Trophoblast cell (in vitro differentiated cells and primary cell): ENCODE data around the gene TEX2.
A peak's percentile ranks its signal among the peaks of the same experiment; 100 is the strongest.

Experiments used
- DNase-seq, 2 donors: peaks; one replicate each; pipeline ENCODE4 v3.0.0-alpha.2; 2016
- H2AFZ ChIP-seq: 2 replicates; pipeline ENCODE4 v1.6.1; 2013; ENCODE audit warnings: low read length, moderate library complexity, mild to moderate bottlenecking; ENCODE audit not compliant: insufficient read depth, poor library complexity
- H2AK5ac ChIP-seq: 2 replicates; pipeline ENCODE4 v1.6.1; 2013; ENCODE audit warnings: mild to moderate bottlenecking, low read length
- H2BK120ac ChIP-seq: 2 replicates; pipeline ENCODE4 v1.6.1; 2013; ENCODE audit warnings: low read length, mild to moderate bottlenecking, moderate library complexity; ENCODE audit not compliant: insufficient read depth, poor library complexity
- H2BK12ac ChIP-seq: 2 replicates; pipeline ENCODE4 v1.6.1; 2013; ENCODE audit warnings: mild to moderate bottlenecking, low read length, moderate library complexity
- H2BK5ac ChIP-seq: 2 replicates; pipeline ENCODE4 v1.6.1; 2013; ENCODE audit warnings: low read length, low read depth, moderate library complexity, mild to moderate bottlenecking; ENCODE audit not compliant: poor library complexity
- H3K14ac ChIP-seq: 2 replicates; pipeline ENCODE4 v1.6.1; 2013; ENCODE audit warnings: mild to moderate bottlenecking, low read length
- H3K18ac ChIP-seq: 2 replicates; pipeline ENCODE4 v1.6.1; 2013; ENCODE audit warnings: mild to moderate bottlenecking, low read length
- H3K23ac ChIP-seq: 2 replicates; pipeline ENCODE4 v1.6.1; 2013; ENCODE audit warnings: low read length
- H3K27ac ChIP-seq: 2 replicates; pipeline ENCODE4 v1.5.1; 2013; ENCODE audit warnings: low read depth, mild to moderate bottlenecking, inconsistent platforms, low read length, moderate library complexity
- H3K27me3 ChIP-seq: 2 replicates; pipeline ENCODE4 v1.6.1; 2013; ENCODE audit warnings: inconsistent platforms, mild to moderate bottlenecking, low read length, moderate library complexity; ENCODE audit not compliant: insufficient read depth
- H3K36me3 ChIP-seq, 2 experiments: 1 replicate in 1 of 2; 2 replicates in 1 of 2; pipeline ENCODE4 v1.6.1; 2013; ENCODE audit warnings: low read length in 2 of 2, mild to moderate bottlenecking in 2 of 2, moderate library complexity in 1 of 2; ENCODE audit not compliant: insufficient read depth in 2 of 2, control insufficient read depth in 1 of 2
- H3K4ac ChIP-seq: 2 replicates; pipeline ENCODE4 v1.6.1; 2013; ENCODE audit warnings: low read depth, mild to moderate bottlenecking, low read length, moderate library complexity
- H3K4me1 ChIP-seq, 2 experiments: 1 replicate in 1 of 2; 2 replicates in 1 of 2; pipeline ENCODE4 v1.6.1; 2013; ENCODE audit warnings: low read length in 2 of 2, mild to moderate bottlenecking in 2 of 2, moderate library complexity in 1 of 2; ENCODE audit not compliant: insufficient read depth in 2 of 2, control insufficient read depth in 1 of 2
- H3K4me2 ChIP-seq: 2 replicates; pipeline ENCODE4 v1.6.1; 2013; ENCODE audit warnings: inconsistent platforms, mild to moderate bottlenecking, low read length, moderate library complexity
- H3K4me3 ChIP-seq: 2 replicates; pipeline ENCODE4 v1.5.1; 2013; ENCODE audit warnings: mild to moderate bottlenecking, low read depth, low read length, inconsistent platforms
- H3K79me1 ChIP-seq: one replicate; pipeline ENCODE4 v1.6.1; 2013; ENCODE audit warnings: low read length
- H3K79me2 ChIP-seq: 2 replicates; pipeline ENCODE4 v1.6.1; 2013; ENCODE audit warnings: low read length, mild to moderate bottlenecking; ENCODE audit not compliant: control insufficient read depth, insufficient read depth, poor library complexity
- H3K9ac ChIP-seq: 2 replicates; pipeline ENCODE4 v1.6.1; 2013; ENCODE audit warnings: mild to moderate bottlenecking, low read length
- H3K9me3 ChIP-seq: 2 replicates; pipeline ENCODE4 v1.6.1; 2013; ENCODE audit warnings: low read depth, mild to moderate bottlenecking, control low read depth, inconsistent platforms, low read length; ENCODE audit not compliant: insufficient read depth
- H4K12ac ChIP-seq: 2 replicates; pipeline ENCODE4 v1.6.1; 2013; ENCODE audit warnings: low read depth, mild to moderate bottlenecking, low read length, moderate library complexity
- H4K8ac ChIP-seq: 2 replicates; pipeline ENCODE4 v1.6.1; 2013; ENCODE audit warnings: low read depth, mild to moderate bottlenecking, low read length, moderate library complexity
- H4K91ac ChIP-seq: one replicate; pipeline ENCODE4 v1.6.1; 2013; ENCODE audit warnings: low read depth, mild to moderate bottlenecking, low read length, moderate library complexity
- WGBS: extraction: QIAGEN DNeasy Blood & Tissue Kit; methylation state at CpG from one replicate; pipeline ENCODE4 v1.1.7; 2013; ENCODE audit warnings: missing lambda C conversion rate; ENCODE audit not compliant: insufficient read length, insufficient coverage; ENCODE audit errors: extremely low coverage; 5-methylcytosine and 5-hydroxymethylcytosine counted together

Gene TEX2

GRCh38 chr17:64306850-64307463 lies 43.9 kb upstream of the TEX2 start:
- Histone ChIP-seq H3K4me3 (no peak overlapping the region), H2BK12ac (no peak overlapping the region), H3K18ac (no peak overlapping the region), H3K4me2 (no peak overlapping the region), H2BK120ac (no peak overlapping the region), H2AK5ac (no peak overlapping the region), H4K91ac (no peak overlapping the region), H3K79me2 (no peaks in the 10 kb centered on the region), H2AFZ (no peak overlapping the region), H3K4ac (no peak overlapping the region), H3K36me3 (no peaks in the 10 kb centered on the region), H3K14ac (no peak overlapping the region), H4K12ac (no peak overlapping the region), H2BK5ac (no peak overlapping the region), H3K23ac (no peak overlapping the region), H3K27me3 (no peaks in the 10 kb centered on the region), H4K8ac (no peak overlapping the region), H3K4me1 (peaks cover 0 to 8% of the 10 kb centered on the region in 2 experiments), H3K79me1 (peaks cover 5% of the 10 kb centered on the region), H3K9ac (no peak overlapping the region), H3K27ac (no peak overlapping the region), H3K9me3 (no peaks in the 10 kb centered on the region)
- peak; percentile 69 to 91 for DNase-seq
- no CpG with 5 or more reads among the region's 11 CpGs for WGBS

- Histone ChIP-seq H3K79me2 (no peaks in the 10 kb centered on the region), H2BK120ac (no peak overlapping the region), H4K8ac (no peak overlapping the region), H3K23ac (no peak overlapping the region), H2AK5ac (no peak overlapping the region), H2AFZ (no peak overlapping the region), H3K27me3 (no peaks in the 10 kb centered on the region), H2BK12ac (no peak overlapping the region), H3K79me1 (peaks cover 8% of the 10 kb centered on the region), H4K91ac (no peak overlapping the region), H3K14ac (no peak overlapping the region), H3K4me1 (peaks cover 3 to 12% of the 10 kb centered on the region in 2 experiments), H3K4me3 (no peak overlapping the region), H4K12ac (no peak overlapping the region), H3K4ac (no peak overlapping the region), H3K4me2 (no peak overlapping the region), H3K9me3 (no peaks in the 10 kb centered on the region), H2BK5ac (no peak overlapping the region), H3K9ac (no peak overlapping the region), H3K27ac (no peak overlapping the region), H3K36me3 (no peaks in the 10 kb centered on the region), H3K18ac (no peak overlapping the region)
- DNase-seq: no peak
- WGBS: no CpG with 5 or more reads among the region's 2 CpGs
Observed at GRCh38 chr17:64304551-64304950, 41.5 kb upstream of the TEX2 start.

GRCh38 chr17:64300699-64300965 lies 37.6 kb upstream of the TEX2 start:
- Histone ChIP-seq H3K4ac (no peak overlapping the region), H3K4me2 (no peak overlapping the region), H3K36me3 (no peaks in the 10 kb centered on the region), H2BK12ac (peak overlapping the region; percentile 55), H2BK120ac (no peak overlapping the region), H2BK5ac (no peak overlapping the region), H3K18ac (no peak overlapping the region), H3K4me1 (peaks cover 7 to 17% of the 10 kb centered on the region in 2 experiments), H2AFZ (no peak overlapping the region), H2AK5ac (no peak overlapping the region), H3K4me3 (no peak overlapping the region), H4K12ac (no peak overlapping the region), H3K23ac (no peak overlapping the region), H4K8ac (no peak overlapping the region), H3K9me3 (no peaks in the 10 kb centered on the region), H4K91ac (no peak overlapping the region), H3K14ac (no peak overlapping the region), H3K27me3 (no peaks in the 10 kb centered on the region), H3K79me1 (peaks cover 10% of the 10 kb centered on the region), H3K9ac (no peak overlapping the region), H3K27ac (no peak overlapping the region), H3K79me2 (no peaks in the 10 kb centered on the region)
- no CpG with 5 or more reads among the region's 8 CpGs for WGBS
- DNase-seq: no peak

- Histone ChIP-seq H3K14ac (no peak overlapping the region), H3K27me3 (no peaks in the 10 kb centered on the region), H3K36me3 (no peaks in the 10 kb centered on the region), H2BK120ac (no peak overlapping the region), H3K79me2 (no peaks in the 10 kb centered on the region), H2BK5ac (no peak overlapping the region), H3K4me3 (no peak overlapping the region), H3K4ac (no peak overlapping the region), H3K4me2 (no peak overlapping the region), H3K4me1 (peaks cover 7 to 9% of the 10 kb centered on the region in 2 experiments), H3K23ac (no peak overlapping the region), H3K27ac (no peak overlapping the region), H3K9ac (no peak overlapping the region), H2AK5ac (no peak overlapping the region), H2AFZ (no peak overlapping the region), H3K9me3 (no peaks in the 10 kb centered on the region), H2BK12ac (peak overlapping the region; percentile 28), H3K18ac (no peak overlapping the region), H4K8ac (no peak overlapping the region), H4K91ac (peak overlapping the region; percentile 17), H3K79me1 (peaks cover 7% of the 10 kb centered on the region), H4K12ac (no peak overlapping the region)
- no CpG with 5 or more reads among the region's 8 CpGs for WGBS
- peak; percentile 42 to 62 for DNase-seq
Observed at GRCh38 chr17:64297467-64298088, 34.5 kb upstream of the TEX2 start.
